GM21825 (cell line): ENCODE results near the gene ARHGAP32.

Experiments
- ATAC-seq: cut with Tn5 transposase; IDR thresholded peaks from one replicate; pipeline ENCODE4 v1.9.1; 2021; ENCODE audit warnings: mild to moderate bottlenecking, moderate library complexity; ENCODE audit not compliant: unreplicated experiment

ARHGAP32 gene

GRCh38 chr11:129117595-129118350, 74.4 kb downstream of the ARHGAP32 start:
- ATAC-seq: no peak

- no peak for ATAC-seq
Measured at GRCh38 chr11:129115652-129116586, 76.2 kb downstream of the ARHGAP32 start.

- ATAC-seq: no peak
Measured at GRCh38 chr11:129109701-129110100, 82.4 kb downstream of the ARHGAP32 start.

GRCh38 chr11:129106788-129107187, 85.3 kb downstream of the ARHGAP32 start:
- ATAC-seq: no peak

- no peak for ATAC-seq
Measured at GRCh38 chr11:129102756-129103155, 89.4 kb downstream of the ARHGAP32 start.

GRCh38 chr11:129102225-129102624, 89.9 kb downstream of the ARHGAP32 start:
- ATAC-seq: no peak

GRCh38 chr11:129093283-129093682, 98.8 kb downstream of the ARHGAP32 start:
- no peak for ATAC-seq

GRCh38 chr11:129090056-129090455, 102.1 kb downstream of the ARHGAP32 start:
- ATAC-seq: no peak

- no peak for ATAC-seq
Measured at GRCh38 chr11:129089279-129089678, 102.8 kb downstream of the ARHGAP32 start.

- no peak for ATAC-seq
Measured at GRCh38 chr11:129086976-129087375, 105.1 kb downstream of the ARHGAP32 start.

- no peak for ATAC-seq
Measured at GRCh38 chr11:129077191-129077590, 114.9 kb downstream of the ARHGAP32 start.

GRCh38 chr11:129075757-129076156, 116.4 kb downstream of the ARHGAP32 start:
- no peak for ATAC-seq

GRCh38 chr11:129067454-129067853, 124.7 kb downstream of the ARHGAP32 start:
- no peak for ATAC-seq

- ATAC-seq: no peak
Measured at GRCh38 chr11:129066229-129066628, 125.9 kb downstream of the ARHGAP32 start.

- ATAC-seq: no peak
Measured at GRCh38 chr11:129063118-129063517, 129.0 kb downstream of the ARHGAP32 start.

- ATAC-seq: no peak
Measured at GRCh38 chr11:129061492-129062230, 130.5 kb downstream of the ARHGAP32 start.

- no peak for ATAC-seq
Measured at GRCh38 chr11:129056916-129057315, 135.2 kb downstream of the ARHGAP32 start.

- ATAC-seq: no peak
Measured at GRCh38 chr11:129055196-129055595, 136.9 kb downstream of the ARHGAP32 start.

- ATAC-seq: no peak
Measured at GRCh38 chr11:129048911-129049310, 143.2 kb downstream of the ARHGAP32 start.

GRCh38 chr11:129045150-129045549, 147.0 kb downstream of the ARHGAP32 start:
- no peak for ATAC-seq

- no peak for ATAC-seq
Measured at GRCh38 chr11:129042503-129042902, 149.6 kb downstream of the ARHGAP32 start.
